ENCODE data around the gene TNFAIP3.
"Not testable (repeated sequence)": the region's sequence is repeated elsewhere in the genome, so short reads cannot be mapped to it uniquely, and the experiment has no call there.

The TNFAIP3 gene

DNA sequence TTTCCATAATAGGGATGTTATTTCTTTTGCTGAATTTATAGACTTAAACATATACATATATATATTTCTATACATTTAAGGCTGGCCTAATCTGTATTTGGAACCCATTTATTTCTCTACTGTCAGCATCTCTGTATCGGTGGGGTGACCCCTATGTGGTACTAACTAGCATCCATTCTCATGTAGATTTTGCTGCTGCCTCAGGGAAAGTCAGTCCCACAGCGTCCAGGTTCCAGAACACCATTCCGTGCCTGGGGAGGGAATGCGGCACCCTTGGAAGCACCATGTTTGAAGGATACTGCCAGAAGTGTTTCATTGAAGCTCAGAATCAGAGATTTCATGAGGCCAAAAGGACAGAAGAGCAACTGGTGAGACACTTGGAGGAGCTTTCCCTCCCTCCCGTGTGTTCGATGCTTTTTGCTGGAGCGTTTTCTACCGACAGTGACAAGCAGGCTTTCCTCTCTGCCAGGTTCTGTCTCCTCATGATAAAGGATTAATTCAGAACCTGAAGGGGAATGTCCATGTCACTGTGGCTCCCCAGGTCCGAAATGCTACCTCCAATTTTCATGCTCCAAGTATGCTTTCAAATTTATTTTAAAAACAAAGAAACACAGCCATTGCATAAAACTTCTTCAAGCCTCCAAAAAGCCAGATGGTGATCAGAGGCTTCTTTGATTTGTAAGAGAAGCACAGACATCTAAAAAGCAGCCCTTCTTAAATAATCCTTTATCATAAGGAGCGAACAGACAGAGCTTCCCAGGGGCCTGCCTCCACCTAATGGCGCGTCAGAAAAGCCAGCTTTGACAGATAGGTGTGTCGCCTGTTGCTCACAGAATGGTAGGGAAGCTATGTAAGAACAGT lies 13.1 kb downstream of the TNFAIP3 start:
- peak in 1 of 2 donors; percentile 37 for DNase-seq

DNA sequence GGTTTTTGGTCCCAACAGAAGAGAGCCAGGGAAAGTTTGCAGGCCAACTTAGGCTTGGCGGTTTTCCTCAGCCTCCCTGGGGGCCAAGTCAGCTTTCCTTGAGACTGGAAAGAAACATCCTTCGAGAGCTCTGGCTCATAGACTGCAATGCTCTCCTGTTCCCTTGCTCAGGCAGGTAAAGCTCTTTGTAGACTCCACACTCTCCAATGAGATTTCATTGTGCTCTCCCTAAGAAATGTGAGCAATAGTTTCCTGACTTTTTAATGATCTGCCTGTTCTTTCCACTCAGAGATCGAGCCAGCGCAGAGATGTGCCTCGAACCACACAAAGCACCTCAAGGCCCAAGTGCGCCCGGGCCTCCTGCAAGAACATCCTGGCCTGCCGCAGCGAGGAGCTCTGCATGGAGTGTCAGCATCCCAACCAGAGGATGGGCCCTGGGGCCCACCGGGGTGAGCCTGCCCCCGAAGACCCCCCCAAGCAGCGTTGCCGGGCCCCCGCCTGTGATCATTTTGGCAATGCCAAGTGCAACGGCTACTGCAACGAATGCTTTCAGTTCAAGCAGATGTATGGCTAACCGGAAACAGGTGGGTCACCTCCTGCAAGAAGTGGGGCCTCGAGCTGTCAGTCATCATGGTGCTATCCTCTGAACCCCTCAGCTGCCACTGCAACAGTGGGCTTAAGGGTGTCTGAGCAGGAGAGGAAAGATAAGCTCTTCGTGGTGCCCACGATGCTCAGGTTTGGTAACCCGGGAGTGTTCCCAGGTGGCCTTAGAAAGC lies 13.9 kb downstream of the TNFAIP3 start:
- DNase-seq: peak in 1 of 2 donors; percentile 53

DNA sequence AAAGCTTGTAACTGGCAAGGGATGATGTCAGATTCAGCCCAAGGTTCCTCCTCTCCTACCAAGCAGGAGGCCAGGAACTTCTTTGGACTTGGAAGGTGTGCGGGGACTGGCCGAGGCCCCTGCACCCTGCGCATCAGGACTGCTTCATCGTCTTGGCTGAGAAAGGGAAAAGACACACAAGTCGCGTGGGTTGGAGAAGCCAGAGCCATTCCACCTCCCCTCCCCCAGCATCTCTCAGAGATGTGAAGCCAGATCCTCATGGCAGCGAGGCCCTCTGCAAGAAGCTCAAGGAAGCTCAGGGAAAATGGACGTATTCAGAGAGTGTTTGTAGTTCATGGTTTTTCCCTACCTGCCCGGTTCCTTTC lies 14.4 kb downstream of the TNFAIP3 start:
- no peak for DNase-seq

DNA sequence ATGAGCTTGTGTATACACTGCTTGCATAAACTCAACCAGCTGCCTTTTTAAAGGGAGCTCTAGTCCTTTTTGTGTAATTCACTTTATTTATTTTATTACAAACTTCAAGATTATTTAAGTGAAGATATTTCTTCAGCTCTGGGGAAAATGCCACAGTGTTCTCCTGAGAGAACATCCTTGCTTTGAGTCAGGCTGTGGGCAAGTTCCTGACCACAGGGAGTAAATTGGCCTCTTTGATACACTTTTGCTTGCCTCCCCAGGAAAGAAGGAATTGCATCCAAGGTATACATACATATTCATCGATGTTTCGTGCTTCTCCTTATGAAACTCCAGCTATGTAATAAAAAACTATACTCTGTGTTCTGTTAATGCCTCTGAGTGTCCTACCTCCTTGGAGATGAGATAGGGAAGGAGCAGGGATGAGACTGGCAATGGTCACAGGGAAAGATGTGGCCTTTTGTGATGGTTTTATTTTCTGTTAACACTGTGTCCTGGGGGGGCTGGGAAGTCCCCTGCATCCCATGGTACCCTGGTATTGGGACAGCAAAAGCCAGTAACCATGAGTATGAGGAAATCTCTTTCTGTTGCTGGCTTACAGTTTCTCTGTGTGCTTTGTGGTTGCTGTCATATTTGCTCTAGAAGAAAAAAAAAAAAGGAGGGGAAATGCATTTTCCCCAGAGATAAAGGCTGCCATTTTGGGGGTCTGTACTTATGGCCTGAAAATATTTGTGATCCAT lies 15.3 kb downstream of the TNFAIP3 start:
- DNase-seq: peak in 1 of 2 donors; percentile 65

DNA sequence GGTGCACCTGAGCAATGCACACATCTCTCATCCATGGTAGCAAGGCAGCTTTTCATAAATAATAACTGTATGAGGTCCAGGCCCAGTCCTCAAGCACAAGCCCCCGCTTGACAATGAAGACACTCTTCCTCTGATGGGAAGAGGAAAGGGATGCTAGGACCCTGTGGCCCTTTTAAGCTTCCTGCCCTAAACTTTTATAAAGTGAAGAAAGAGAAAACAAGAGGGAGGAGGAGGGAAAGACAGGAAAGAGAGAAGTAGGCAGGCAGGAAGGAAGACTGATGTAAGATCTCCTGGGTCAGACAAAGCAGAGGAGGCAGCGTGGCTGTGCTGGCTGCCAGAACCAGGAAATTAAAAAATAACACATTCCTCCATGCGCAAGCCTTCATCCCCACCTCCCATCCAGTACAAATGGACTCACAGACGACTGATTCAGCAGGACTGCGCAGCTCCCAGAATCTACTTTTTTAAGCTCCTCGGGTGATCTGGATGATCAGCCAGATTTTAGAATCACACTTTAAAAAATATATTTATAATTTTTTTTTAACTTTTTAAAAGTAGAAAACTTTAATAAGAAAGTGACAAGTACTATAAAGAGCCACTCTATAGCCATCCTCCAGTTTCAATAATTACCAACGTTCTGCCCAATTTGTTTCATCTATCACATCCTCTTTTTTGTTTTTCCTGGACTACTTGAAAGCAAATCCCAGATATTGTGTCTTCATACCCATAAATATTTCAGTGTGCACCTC lies 16.5 kb downstream of the TNFAIP3 start:
- peak; percentile 57 to 69 for DNase-seq

DNA sequence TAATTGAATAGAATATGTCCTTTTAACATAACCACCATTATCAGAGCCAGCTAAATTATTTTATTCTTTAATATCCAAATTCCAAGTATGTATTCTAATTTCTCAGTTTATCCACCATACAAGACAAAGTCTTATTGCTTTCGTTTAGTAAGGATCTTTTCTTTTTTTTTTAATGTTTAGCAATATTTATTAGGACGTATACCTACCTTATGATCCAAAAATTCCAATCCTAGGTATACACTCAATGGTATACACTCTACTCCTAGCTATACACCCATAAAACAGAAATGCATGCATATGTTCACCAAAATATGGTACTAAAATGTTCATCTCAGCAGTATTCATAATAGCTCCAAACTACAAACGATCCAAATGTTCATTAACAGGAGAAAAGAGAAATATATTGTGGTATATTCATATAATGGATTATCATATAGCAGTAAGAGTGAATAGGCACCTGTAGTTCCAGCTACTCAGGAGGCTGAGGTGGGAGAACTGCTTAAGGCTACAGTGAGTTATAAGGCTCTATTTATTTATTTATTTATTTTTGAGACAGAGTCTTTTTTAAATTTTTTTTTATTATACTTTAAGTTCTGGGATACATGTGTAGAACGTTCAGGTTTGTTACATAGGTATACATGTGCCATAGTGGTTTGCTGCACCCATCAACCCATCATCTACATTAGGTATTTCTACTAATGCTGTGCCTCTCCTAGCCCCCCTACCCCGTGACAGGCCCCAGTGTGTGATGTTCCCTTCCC lies 17.3 kb downstream of the TNFAIP3 start:
- peak in 1 of 2 donors; percentile 55 for DNase-seq

DNA sequence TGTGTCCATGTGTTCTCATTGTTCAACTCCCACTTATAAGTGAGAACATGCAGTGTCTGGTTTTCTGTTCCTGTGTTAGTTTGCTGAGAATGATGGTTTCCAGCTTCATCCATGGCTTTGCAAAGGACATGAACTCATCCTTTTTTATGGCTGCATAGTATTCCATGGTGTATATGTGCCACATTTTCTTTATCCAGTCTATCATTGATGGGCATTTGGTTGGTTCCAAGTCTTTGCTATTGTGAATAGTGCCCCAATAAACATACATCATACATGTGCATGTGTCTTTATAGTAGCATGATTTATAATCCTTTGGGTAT lies 17.8 kb downstream of the TNFAIP3 start:
- peak in 1 of 2 donors; percentile 54 for DNase-seq

DNA sequence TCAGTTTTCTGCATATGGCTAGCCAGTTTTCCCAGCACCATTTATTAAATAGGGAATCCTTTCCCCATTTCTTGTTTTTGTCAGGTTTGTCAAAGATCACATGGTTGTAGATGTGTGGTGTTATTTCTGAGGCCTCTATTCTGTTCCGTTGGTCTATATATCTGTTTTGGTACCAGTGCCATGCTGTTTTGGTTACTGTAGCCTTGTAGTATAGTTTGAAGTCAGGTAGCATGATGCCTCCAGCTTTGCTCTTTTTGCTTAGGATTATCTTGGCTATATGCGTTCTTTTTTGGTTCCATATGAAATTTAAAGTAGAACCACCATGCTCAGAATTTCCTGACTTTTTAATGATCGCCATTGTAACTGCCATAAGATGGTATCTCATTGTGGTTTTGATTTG lies 19.2 kb downstream of the TNFAIP3 start:
- DNase-seq: not testable (repeated sequence)

DNA sequence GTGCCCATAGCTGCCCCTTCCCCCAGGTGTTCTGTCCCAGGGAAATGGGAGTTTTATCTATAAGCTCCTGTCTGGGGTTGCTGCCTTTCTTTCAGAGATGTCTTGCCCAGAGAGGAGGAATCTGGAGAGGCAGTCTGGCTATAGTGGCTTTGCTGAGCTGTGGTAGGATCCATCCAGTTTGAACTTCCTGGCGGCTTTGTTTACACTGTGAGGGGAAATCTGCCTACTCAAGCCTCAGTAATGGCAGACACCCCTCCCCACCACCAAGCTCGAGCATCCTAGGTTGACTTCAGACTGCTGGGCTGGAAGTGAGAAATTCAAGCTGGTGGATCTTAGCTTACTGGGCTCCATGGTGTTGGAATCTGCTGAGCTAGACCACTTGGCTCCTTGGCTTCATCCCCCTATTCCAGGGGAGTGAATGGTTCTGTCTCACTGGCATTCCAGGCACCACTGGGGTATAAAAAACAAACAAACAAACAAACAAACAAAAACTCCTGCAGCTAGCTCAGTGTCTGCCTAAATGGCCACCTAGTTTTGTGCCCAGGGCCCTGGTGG lies 24.0 kb downstream of the TNFAIP3 start:
- DNase-seq: no peak

DNA sequence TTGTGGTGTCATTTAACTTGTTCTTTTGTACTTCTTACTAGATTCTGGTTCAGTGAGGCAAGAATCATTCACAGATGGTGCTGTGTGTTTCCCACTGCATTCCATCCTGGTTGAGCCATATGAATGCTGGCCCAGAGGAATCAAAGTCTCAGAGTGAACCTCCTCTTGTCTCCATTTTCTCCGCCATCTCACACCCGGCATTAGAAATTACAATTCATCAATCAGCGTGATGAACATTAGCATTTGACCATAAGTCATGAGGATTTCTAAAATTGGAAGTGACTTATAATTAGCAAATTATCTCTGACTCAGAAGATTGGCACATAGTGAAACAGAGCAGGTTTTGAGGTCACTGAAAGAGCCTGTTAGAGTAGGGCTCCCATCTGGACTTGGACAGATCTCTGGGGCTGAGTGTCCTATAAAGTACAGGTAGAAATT lies 25.2 kb downstream of the TNFAIP3 start:
- DNase-seq: no peak

DNA sequence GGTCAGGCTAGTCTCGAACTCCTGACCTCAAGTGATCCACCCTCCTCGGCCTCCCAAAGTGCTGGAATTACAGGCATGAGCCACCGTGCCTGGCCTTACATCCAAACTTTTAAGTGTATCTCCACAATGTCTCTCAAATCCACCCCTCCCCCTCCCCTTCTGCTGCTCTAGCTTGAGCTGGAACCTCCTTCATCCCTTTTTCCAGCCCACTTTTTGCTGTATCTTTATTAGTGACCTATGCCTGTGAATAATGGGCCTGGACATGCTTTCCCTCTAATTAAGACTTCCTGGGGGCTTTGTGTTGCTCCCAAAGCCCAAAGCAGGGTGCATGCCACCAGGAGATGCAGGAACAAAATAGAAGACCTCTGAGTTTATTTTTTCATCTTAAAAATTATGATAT lies 26.1 kb downstream of the TNFAIP3 start:
- DNase-seq: no peak

DNA sequence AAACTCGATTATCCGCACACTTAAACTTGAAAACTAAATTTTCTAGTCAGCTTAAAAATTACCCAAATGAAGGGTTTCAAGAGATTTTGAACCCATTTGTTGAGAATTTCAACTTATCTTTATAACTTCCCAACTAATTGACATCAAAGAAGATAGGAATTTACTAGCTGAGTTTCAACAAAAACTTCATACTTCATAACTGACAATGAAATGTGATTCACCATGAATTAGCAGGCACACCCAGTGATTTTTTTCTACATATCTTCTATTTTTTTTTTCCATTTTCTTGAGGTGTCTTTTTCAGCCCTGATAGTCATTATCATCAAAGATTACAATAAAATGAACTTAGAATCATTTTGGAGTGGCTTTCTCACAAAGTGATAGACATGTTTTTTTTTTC lies 26.7 kb downstream of the TNFAIP3 start:
- no peak for DNase-seq

DNA sequence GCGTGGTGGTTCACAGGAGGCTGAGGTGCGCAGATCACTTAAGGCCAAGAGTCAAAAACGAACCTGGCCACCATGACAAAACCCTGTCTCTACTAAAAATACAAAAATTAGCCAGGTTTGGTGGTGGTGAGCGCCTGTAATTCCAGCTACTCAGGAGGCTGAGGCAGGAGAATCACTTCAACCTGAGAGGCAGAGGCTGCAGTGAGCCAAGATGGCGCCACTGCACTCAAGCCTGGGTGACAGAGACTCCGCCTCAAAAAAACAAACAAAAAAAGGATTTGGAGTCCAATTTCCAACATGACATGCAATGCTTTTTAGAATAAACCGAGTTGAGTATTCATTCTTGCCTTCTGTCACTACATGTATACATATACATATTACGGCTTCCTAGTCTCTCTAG lies 27.3 kb downstream of the TNFAIP3 start:
- DNase-seq: not testable (repeated sequence)

DNA sequence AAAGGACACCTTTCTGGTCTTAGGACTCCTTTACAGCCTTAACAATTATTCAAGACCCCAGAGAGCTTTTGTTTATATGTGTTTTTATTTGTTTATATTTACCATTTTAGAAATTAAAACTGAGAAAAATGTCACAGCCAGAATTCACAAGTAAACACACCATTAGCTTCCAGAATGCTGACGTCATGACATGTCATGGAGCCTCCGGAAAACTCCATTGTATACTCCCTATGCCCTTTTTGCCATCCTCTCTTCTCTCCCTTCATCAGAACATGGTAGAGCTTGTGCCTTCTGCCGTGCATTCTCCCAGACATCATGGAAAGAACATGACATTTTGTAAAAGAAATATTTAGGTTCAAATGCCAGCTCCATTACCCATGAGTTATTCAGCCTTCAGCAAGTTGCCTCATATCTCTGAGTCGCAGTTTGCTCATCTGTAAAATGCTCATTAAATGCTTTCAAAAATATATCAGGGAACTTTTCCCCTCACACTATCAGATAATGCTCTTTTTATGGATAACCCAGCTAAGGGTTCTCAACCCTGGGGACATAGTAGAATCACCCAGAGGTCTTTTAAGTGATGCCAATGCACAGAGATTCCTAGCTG lies 27.8 kb downstream of the TNFAIP3 start:
- no peak for DNase-seq

DNA sequence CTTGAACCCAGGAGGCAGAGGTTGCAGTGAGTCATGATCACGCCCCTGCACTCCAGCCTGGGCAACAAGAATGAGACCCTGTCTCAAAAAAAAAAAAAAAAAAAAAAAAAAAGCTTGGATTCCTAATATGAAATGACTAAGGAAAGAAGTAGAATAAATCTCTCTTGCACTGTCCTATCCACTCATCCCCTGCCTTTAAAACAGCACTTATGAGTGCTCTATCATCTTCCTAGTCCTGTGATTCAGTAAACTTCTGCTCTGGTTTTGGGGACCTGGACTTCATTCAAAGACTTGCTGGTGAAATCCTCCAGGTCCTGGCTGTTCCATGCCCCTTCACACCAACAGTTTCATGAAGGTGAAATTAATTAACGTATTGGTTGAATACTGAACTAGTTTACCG lies 29.6 kb downstream of the TNFAIP3 start:
- no peak for DNase-seq

DNA sequence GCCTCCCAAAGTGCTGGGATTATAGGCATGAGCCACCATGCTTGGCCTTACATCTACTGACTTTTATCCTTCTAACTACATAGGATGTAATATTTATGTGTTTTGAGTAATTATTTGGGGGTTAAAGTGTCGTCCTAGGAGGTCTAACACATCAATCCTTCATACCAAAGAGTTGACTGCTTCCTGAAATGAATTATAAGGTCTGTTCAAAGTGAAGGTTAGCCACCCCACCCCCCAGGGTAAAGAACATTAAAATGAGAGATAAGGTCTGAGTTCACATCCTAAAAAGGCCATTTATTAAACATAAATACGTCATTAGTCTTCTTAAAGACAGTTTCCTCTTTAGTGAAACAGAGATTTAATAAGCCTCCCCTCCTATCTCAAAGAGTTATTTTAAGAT lies 33.8 kb downstream of the TNFAIP3 start:
- DNase-seq: no peak

DNA sequence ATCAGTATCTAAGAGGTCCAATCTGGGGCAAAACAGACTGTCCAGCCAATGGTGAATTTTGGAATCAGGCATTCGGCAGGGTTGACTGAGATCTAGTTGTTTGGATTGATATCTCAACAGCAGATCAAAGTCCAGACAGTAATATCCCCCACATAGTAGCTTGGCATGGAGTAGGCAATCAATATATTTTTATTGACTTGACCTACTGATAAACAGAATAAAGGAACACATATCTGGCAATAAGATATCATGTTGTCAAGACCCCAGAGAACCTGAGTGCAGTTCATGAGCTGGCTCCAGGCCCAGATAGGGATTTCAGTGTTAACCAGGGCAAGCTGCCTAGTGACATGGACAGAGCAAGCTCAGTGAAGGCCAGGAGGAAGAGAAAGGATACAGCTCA lies 34.4 kb downstream of the TNFAIP3 start:
- DNase-seq: no peak

DNA sequence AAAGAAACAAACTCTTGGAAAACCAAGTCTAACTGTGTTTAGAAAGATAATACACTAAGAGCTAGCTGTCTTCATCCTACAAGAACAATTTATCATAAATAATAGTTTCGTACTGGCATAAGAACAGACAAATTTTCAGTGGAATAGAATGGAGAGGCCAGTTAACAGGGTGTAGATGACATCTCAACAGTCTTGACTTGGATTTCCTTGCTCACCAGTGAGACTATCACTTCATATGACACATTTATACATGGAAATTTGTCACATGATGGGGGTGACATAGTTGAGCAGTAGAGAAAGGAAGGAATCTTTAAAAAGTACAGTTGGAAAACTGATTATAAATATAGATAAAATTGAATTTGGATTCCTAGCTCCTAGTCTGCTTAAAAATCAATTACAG lies 35.6 kb downstream of the TNFAIP3 start:
- DNase-seq: no peak

DNA sequence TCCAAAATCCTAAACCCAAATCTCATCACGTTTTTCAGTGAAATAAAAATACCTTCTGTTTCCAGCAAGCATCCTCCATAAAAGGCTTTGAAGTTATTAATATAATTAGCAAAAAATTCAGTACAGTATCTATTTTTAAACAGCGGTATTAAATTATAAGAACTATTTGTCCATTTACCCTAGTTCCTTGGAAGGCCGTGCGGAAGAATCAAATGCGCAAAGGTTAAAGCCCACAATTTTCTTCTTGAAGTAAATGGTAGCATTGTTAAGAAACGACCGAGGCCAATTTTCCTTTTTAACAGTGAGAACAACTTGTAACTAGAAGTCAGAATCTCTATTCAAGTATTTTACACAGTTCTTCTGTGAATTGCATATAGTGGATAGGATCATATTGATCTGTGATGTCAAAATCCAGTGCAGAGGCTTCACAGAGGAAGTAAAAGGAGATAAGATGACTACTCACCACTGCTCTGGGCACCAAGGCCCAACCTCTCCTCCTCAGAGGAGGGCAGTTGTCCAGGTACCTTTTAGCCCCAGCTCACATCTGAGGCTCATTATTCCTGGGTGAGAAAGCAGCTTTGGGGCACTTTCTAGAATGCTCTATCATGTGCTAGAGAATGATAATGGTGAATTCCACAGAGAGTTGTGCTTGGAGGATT lies 36.3 kb downstream of the TNFAIP3 start:
- no peak for DNase-seq

DNA sequence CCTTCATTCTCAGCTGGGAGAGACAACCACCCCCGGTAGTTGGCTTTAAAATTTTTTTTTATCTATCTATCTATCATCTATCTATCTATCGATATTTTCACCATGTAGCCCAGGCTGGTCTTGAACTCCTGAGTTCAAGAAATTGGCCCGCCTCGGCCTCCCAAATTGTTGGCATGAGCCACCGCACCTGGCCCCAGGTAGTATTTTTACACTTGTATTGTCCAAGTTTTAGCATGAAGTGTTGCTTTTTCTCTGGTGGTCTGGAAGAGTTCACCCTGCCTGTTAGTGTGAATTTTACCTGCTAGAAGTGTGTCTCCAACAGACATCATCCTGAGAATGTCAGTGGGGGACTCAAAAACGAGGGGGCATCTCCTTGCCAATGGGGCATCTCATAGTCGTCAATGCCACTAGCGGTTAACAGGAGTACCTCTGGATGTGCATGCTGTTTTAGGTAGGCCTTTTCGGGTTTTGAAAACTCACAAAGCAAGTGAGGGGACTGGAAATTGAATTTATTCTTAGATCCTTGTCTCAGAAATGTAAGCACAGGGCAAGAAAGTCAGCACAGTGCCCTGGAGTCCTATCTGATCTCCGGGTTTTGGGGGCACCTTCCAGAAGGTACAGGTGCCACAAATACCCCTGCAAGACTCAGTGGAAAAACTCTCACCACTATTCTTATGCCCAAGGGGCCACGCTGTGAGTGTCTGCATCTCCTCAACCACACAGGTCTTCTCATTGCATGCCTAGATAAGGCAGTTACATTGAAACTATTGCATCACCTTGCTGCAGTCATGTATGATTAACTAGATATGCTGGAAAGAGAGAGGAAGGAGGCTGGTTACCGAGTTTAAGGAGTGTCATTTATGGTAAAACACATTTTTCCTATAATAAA lies 37.1 kb downstream of the TNFAIP3 start:
- no peak for DNase-seq
